Measurements from ENCODE around the gene JARID2.
A peak's percentile ranks its signal among the peaks of the same experiment; 100 is the strongest.

Gene JARID2

GRCh38 chr6:15427331-15428070, 181.6 kb downstream of the JARID2 start:
- DNase-seq = no peak

GRCh38 chr6:15429141-15430110, 183.6 kb downstream of the JARID2 start:
- DNase-seq = no peak

- DNase-seq = no peak
Measured at GRCh38 chr6:15430186-15430585, 184.3 kb downstream of the JARID2 start.

GRCh38 chr6:15430931-15431405, 185.1 kb downstream of the JARID2 start:
- DNase-seq = no peak

- DNase-seq = no peak
Measured at GRCh38 chr6:15431762-15432483, 186.1 kb downstream of the JARID2 start.

GRCh38 chr6:15433511-15433861, 187.6 kb downstream of the JARID2 start:
- DNase-seq = no peak

- DNase-seq = peak; percentile 39
Measured at GRCh38 chr6:15434263-15434662, 188.4 kb downstream of the JARID2 start.

- no peak for DNase-seq
Measured at GRCh38 chr6:15434823-15435380, 189.0 kb downstream of the JARID2 start.

GRCh38 chr6:15435468-15435867, 189.6 kb downstream of the JARID2 start:
- no peak for DNase-seq

GRCh38 chr6:15436451-15436850, 190.6 kb downstream of the JARID2 start:
- DNase-seq = no peak

GRCh38 chr6:15437090-15437635, 191.3 kb downstream of the JARID2 start:
- no peak for DNase-seq

- DNase-seq = no peak
Measured at GRCh38 chr6:15439410-15440025, 193.6 kb downstream of the JARID2 start.

GRCh38 chr6:15440040-15440439, 194.2 kb downstream of the JARID2 start:
- DNase-seq = no peak

GRCh38 chr6:15441215-15441868, 195.5 kb downstream of the JARID2 start:
- peak; percentile 44 for DNase-seq

GRCh38 chr6:15441981-15442380, 196.1 kb downstream of the JARID2 start:
- no peak for DNase-seq

GRCh38 chr6:15442467-15442866, 196.6 kb downstream of the JARID2 start:
- no peak for DNase-seq

- DNase-seq = no peak
Measured at GRCh38 chr6:15443119-15443830, 197.4 kb downstream of the JARID2 start.

- no peak for DNase-seq
Measured at GRCh38 chr6:15444081-15444731, 198.3 kb downstream of the JARID2 start.

- DNase-seq = no peak
Measured at GRCh38 chr6:15444881-15445280, 199.0 kb downstream of the JARID2 start.

GRCh38 chr6:15447546-15448267, 201.8 kb downstream of the JARID2 start:
- no peak for DNase-seq

All from NCI-H774 (cell line).